GM18867 (cell line): ENCODE data around the gene CRISP2.

Experiments used
- ATAC-seq: cut with Tn5 transposase; IDR thresholded peaks from one replicate; pipeline ENCODE4 v1.9.1; 2021; ENCODE audit warnings: mild to moderate bottlenecking, moderate library complexity; ENCODE audit not compliant: unreplicated experiment

Gene CRISP2

DNA sequence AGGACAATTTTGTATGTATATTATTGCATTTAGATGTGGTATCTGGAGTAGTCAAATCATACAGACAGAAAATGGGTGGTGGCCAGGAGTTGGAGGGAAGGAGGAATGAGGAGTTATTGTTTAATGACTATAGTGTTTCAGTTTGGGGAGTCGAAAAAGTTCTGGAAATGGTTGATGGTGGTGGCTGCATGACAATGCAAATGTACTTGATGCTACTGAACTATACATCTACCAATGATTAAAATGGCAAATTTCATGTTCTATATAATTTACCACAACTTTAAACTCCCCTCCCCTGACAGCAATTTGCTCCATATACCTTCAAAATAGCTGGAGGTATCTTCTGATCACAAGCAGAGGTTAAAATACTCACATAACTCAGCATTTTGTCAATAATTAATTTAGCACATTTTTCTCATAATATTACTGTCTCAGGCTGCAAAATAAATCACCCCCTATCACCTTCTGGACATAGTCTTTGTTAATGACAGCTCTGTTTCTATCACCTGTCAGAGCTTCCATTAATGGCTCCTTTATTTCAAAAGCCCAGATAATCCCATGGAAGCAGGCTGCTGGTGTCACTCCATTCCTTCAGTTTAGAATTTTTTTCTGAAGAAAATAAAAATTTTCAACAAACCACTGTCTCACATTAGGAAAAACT lies 51.0 kb downstream of the CRISP2 start:
- no peak for ATAC-seq

DNA sequence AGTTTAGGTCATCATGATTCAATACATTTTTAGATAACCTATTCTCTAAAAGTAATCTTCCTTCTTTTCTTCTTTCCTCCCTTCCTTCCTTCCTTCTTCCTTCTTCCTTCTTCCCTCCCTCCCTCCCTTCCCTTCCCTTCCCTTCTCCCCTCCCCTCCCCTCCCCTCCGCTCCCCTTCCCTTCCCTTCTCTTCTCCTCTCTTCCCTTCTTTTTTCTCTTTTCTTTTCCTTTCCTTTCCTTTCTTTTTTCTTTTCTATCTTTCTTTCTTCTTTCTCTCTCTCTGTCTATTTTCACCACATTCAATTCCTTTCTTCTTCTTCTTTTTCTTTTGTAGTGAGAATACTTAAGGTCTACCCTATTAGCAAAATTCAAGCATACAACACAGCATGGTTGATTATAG lies 59.4 kb downstream of the CRISP2 start:
- no peak for ATAC-seq

DNA sequence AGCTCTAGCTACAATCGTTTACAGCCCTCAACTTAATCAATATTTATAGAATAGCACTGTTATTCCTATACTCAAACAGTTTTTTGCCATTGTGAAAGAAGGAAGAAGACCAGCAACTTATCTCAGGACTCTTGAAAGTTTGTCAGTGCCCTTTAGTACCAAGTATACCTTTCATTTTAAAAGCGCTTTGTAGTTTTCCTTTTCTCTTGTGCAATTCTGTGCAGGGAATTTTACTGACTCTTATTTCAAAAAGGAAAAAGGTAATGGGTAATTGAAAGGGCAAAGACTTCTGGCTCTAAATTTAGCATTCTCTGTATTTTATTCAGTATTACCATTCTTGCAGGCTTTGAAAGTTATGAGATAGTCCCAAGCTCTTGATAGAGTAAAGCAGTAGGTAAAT lies 59.9 kb downstream of the CRISP2 start:
- ATAC-seq, result no peak

- no peak for ATAC-seq
Measured at GRCh38 chr6:49651239-49651638, 62.1 kb downstream of the CRISP2 start.

- ATAC-seq, result no peak
Measured at GRCh38 chr6:49649988-49650387, 63.4 kb downstream of the CRISP2 start.

DNA sequence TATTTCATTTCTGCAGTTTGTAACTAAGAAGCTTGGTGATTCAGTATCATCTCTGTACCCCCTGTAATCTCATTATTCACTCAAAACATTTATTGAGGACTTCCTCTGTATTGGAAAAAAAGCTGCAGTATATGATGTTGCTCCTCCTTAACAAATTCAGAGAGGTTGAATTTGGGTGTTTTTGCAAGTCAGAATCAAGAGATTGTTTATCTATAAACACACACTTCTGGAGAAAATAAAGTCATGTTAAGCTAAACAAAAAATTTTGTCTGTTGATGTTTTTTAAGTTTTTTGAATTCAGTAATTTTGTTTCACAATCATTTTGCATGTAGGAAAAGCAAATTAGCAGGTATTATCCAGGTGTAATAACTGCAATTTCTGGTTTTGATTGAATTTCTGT lies 65.3 kb downstream of the CRISP2 start:
- no peak for ATAC-seq

- no peak for ATAC-seq
Measured at GRCh38 chr6:49647476-49647875, 65.9 kb downstream of the CRISP2 start.

DNA sequence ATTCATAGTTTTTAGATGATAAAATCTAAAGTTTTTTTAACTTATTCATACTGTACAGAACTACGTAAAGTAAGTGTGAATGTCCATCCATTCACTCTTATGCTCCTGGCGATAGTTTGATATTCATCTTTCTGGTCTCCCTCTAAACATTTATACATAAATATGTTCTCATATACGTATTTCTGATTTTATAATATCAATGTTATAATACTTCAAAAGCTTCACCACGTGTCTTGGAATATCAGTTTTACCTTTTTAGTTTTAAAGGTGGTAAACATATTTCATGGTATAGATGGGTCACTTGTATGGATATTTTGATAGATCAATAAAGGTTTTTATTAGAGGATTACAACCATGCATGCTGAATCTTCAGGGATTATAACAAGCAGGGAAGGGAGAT lies 66.4 kb downstream of the CRISP2 start:
- no peak for ATAC-seq

- ATAC-seq, result no peak
Measured at GRCh38 chr6:49646130-49646824, 67.1 kb downstream of the CRISP2 start.

GRCh38 chr6:49645139-49645538 lies 68.2 kb downstream of the CRISP2 start:
- no peak for ATAC-seq
